PC-3 (cell line): ENCODE data around the gene RGS4.

Experiments
- CTCF ChIP-seq: fragments of 300-600 bp; sonication (generic); conservative IDR thresholded peaks from 2 replicates; pipeline ENCODE4 v1.5.1; 2017; ENCODE audit warnings: antibody characterized with exemption, low read depth, mild to moderate bottlenecking, low read length
- EZH2 ChIP-seq: fragments of 300-600 bp; sonication (generic); IDR thresholded peaks from one replicate; pipeline ENCODE4 v1.6.1; 2017; ENCODE audit warnings: antibody characterized with exemption, mild to moderate bottlenecking, low read length; ENCODE audit not compliant: unreplicated experiment

- TF ChIP-seq CTCF (no peak), EZH2 (no peak)
Measured at GRCh38 chr1:163029901-163030300, 39.3 kb upstream of the RGS4 start.
